ENCODE results near the gene CELF2.

GRCh38 chr10:11195623-11196022 lies 178.0 kb downstream of the CELF2 start:
- TF ChIP-seq POLR2A (IDR thresholded peaks at IDR 0.05) (no peak), CTCF (IDR thresholded peaks at IDR 0.05) (no peak), EP300 (IDR thresholded peaks at IDR 0.05) (no peak)
